OCI-LY1 (cell line): ENCODE results near the gene TFEC.

Experiments used
- H2AFZ ChIP-seq: fragments of 200-600 bp; sonication (generic), shearing (Covaris generic); 2 replicates; pipeline ENCODE4 v1.6.0; 2014; ENCODE audit warnings: antibody characterized with exemption, mild to moderate bottlenecking, low read length
- H3F3A ChIP-seq: fragments of 200-600 bp; sonication (generic), shearing (Covaris generic); 2 replicates; pipeline ENCODE4 v1.6.0; 2014; ENCODE audit warnings: mild to moderate bottlenecking, antibody characterized with exemption, low read length, moderate library complexity; ENCODE audit not compliant: insufficient read depth
- H3K27ac ChIP-seq: fragments of 200-600 bp; sonication (generic); 2 replicates; pipeline ENCODE4 v1.5.1; 2014; ENCODE audit warnings: low read length, mixed run types, mild to moderate bottlenecking, low read depth; ENCODE audit not compliant: poor library complexity, severe bottlenecking
- H3K27me3 ChIP-seq: fragments of 200-600 bp; sonication (generic); 2 replicates; pipeline ENCODE4 v1.6.0; 2014; ENCODE audit warnings: antibody characterized with exemption, mild to moderate bottlenecking, low read length, moderate library complexity; ENCODE audit not compliant: insufficient read depth
- H3K36me3 ChIP-seq: fragments of 200-600 bp; sonication (generic); 2 replicates; pipeline ENCODE4 v1.6.1; 2014; ENCODE audit warnings: mild to moderate bottlenecking, antibody characterized with exemption, low read length, moderate library complexity, mixed read lengths; ENCODE audit not compliant: insufficient read depth
- H3K4me1 ChIP-seq: fragments of 200-600 bp; sonication (generic); 2 replicates; pipeline ENCODE4 v1.5.1; 2014; ENCODE audit warnings: mild to moderate bottlenecking, low read length, moderate library complexity; ENCODE audit not compliant: insufficient read depth, severe bottlenecking
- H3K4me2 ChIP-seq: fragments of 200-600 bp; sonication (generic), shearing (Covaris generic); 2 replicates; pipeline ENCODE4 v1.6.1; 2014; ENCODE audit warnings: low read length
- H3K4me3 ChIP-seq: fragments of 200-600 bp; sonication (generic); 2 replicates; pipeline ENCODE4 v1.5.1; 2014; ENCODE audit warnings: low read length, low read depth, mild to moderate bottlenecking, mixed read lengths; ENCODE audit not compliant: poor library complexity, severe bottlenecking
- H3K79me2 ChIP-seq: fragments of 200-600 bp; shearing (Covaris generic); 2 replicates; pipeline ENCODE4 v1.6.1; 2016; ENCODE audit warnings: mixed run types, low read length, mixed read lengths; ENCODE audit not compliant: insufficient read depth
- H3K9ac ChIP-seq: fragments of 200-600 bp; sonication (generic), shearing (Covaris generic); 2 replicates; pipeline ENCODE4 v1.6.1; 2014; ENCODE audit warnings: mild to moderate bottlenecking, low read length, mixed read lengths
- H3K9me2 ChIP-seq: fragments of 200-600 bp; sonication (generic), shearing (Covaris generic); 2 replicates; pipeline ENCODE4 v1.6.1; 2014; ENCODE audit warnings: low read depth, mild to moderate bottlenecking, low read length, mixed read lengths
- H3K9me3 ChIP-seq: fragments of 200-600 bp; shearing (Covaris generic); 2 replicates; pipeline ENCODE4 v1.6.1; 2014; ENCODE audit warnings: low read length, mixed read lengths
- H4K20me1 ChIP-seq: fragments of 200-600 bp; sonication (generic), shearing (Covaris generic); 2 replicates; pipeline ENCODE4 v1.6.0; 2016; ENCODE audit warnings: mild to moderate bottlenecking, low read length; ENCODE audit not compliant: insufficient read depth
- EZH2 ChIP-seq: fragments of 200-600 bp; sonication (generic), shearing (Covaris generic); IDR thresholded peaks from 2 replicates; pipeline ENCODE4 v1.8.0; 2017; ENCODE audit warnings: borderline replicate concordance, mixed run types, mild to moderate bottlenecking, antibody characterized with exemption, low read length, moderate library complexity, mixed read lengths
- TF ChIP-seq, protein P1 (sequence below): fragments of 200-600 bp; sonication (generic), shearing (Covaris generic); IDR thresholded peaks from 2 replicates; pipeline ENCODE4 v1.5.1; 2017; ENCODE audit warnings: mild to moderate bottlenecking, antibody characterized with exemption, low read length, moderate library complexity, mixed read lengths

The TFEC gene

DNA sequence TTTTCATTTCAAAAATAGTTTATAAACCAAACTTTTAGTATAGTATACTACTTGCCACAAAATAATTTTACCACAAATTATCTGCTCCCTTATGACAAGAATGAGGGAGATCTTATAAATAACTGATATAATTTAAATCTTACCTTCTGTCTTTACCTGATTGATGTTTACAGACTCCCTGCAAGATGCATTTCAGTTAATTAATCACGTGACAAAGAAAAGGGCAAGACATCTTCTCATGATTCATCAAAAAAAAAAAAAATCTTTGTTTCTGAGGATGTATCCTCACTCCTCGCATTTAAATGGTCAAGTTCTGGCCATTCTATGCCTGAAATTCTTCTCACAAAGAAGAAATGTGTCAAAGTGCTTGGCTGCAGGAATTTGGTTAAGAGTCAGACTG is 2.3 kb upstream of the TFEC start:
- H2AFZ ChIP-seq: no peak overlapping the region
- H3K4me2 ChIP-seq: no peak overlapping the region
- no peaks in the 10 kb centered on the region for H4K20me1 ChIP-seq
- H3K4me1 ChIP-seq: no peaks in the 10 kb centered on the region
- no peaks in the 10 kb centered on the region for H3K27me3 ChIP-seq
- H3K9ac ChIP-seq: no peak overlapping the region
- no peaks in the 10 kb centered on the region for H3K36me3 ChIP-seq
- no peak overlapping the region for H3K27ac ChIP-seq
- H3K79me2 ChIP-seq: no peaks in the 10 kb centered on the region
- no peak overlapping the region for H3K4me3 ChIP-seq
- TF ChIP-seq EZH2: no peak
- TF ChIP-seq, protein P1, sequence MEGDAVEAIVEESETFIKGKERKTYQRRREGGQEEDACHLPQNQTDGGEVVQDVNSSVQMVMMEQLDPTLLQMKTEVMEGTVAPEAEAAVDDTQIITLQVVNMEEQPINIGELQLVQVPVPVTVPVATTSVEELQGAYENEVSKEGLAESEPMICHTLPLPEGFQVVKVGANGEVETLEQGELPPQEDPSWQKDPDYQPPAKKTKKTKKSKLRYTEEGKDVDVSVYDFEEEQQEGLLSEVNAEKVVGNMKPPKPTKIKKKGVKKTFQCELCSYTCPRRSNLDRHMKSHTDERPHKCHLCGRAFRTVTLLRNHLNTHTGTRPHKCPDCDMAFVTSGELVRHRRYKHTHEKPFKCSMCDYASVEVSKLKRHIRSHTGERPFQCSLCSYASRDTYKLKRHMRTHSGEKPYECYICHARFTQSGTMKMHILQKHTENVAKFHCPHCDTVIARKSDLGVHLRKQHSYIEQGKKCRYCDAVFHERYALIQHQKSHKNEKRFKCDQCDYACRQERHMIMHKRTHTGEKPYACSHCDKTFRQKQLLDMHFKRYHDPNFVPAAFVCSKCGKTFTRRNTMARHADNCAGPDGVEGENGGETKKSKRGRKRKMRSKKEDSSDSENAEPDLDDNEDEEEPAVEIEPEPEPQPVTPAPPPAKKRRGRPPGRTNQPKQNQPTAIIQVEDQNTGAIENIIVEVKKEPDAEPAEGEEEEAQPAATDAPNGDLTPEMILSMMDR: no peak
- H3F3A ChIP-seq: no peaks in the 10 kb centered on the region
- no peaks in the 10 kb centered on the region for H3K9me3 ChIP-seq
- H3K9me2 ChIP-seq: no peaks in the 10 kb centered on the region

DNA sequence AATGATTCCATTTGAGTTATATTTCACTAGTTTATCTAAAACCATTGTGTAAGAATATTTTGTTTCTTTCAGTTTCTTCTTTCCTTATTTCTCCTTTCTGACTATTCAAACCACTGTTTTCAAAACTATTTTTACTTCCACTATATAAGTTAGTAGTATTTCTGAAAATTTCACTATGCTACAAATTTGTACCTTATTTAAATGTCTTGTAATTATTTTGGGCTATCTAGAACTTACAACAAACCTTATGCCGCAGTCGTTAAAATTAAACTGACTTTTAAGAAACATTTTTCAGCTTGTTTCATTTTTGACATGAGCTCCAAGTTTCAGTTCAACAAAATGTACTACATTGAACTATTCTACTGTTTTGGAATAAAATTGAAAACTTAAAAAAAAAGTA is 1.8 kb downstream of the TFEC start:
- Histone ChIP-seq H3K4me2 (no peak overlapping the region), H3K9me3 (no peaks in the 10 kb centered on the region), H3K4me3 (no peak overlapping the region), H3K36me3 (no peaks in the 10 kb centered on the region), H4K20me1 (no peaks in the 10 kb centered on the region), H3K4me1 (no peaks in the 10 kb centered on the region), H3K27ac (no peak overlapping the region), H2AFZ (no peak overlapping the region), H3K79me2 (no peaks in the 10 kb centered on the region), H3K9me2 (no peaks in the 10 kb centered on the region), H3F3A (no peaks in the 10 kb centered on the region), H3K9ac (no peak overlapping the region), H3K27me3 (no peaks in the 10 kb centered on the region)
- TF ChIP-seq EZH2: no peak
- TF ChIP-seq, protein P1: no peak

DNA sequence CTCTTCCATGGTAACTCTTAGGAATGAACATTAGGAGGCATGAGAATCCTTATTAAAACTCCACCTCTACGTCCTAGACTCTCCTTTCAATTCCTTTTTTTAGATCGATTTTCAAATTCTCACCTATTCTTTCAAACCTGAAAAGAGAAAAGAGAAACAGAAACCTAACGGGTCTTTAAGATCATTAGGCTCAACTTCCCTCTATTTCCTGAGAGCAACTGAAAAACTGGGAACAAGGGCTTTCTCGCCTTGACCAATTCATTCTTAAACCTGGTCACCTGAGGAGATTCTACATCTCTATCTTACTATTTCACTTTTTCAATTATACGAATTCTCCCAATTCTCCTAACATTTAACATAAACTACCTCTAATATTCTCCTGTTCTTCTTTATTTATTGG is 2.8 kb downstream of the TFEC start:
- Histone ChIP-seq H4K20me1 (no peaks in the 10 kb centered on the region), H3K27ac (no peak overlapping the region), H3K36me3 (no peaks in the 10 kb centered on the region), H3K9me2 (no peaks in the 10 kb centered on the region), H2AFZ (no peak overlapping the region), H3K9me3 (no peaks in the 10 kb centered on the region), H3K4me3 (no peak overlapping the region), H3F3A (no peaks in the 10 kb centered on the region), H3K79me2 (no peaks in the 10 kb centered on the region), H3K9ac (no peak overlapping the region), H3K4me1 (no peaks in the 10 kb centered on the region), H3K27me3 (no peaks in the 10 kb centered on the region), H3K4me2 (no peak overlapping the region)
- TF ChIP-seq EZH2: no peak
- TF ChIP-seq, protein P1: no peak
